Nucleus accumbens (tissue), 56 donors: ENCODE data around the gene SMYD4.
"Not testable (repeated sequence)": the region's sequence is repeated elsewhere in the genome, so short reads cannot be mapped to it uniquely, and the experiment has no call there.

Experiments
- DNase-seq, 56 donors: peaks; one replicate each; lab custom pipeline; 2025; lab: John Stamatoyannopoulos, UW

The SMYD4 gene

DNA sequence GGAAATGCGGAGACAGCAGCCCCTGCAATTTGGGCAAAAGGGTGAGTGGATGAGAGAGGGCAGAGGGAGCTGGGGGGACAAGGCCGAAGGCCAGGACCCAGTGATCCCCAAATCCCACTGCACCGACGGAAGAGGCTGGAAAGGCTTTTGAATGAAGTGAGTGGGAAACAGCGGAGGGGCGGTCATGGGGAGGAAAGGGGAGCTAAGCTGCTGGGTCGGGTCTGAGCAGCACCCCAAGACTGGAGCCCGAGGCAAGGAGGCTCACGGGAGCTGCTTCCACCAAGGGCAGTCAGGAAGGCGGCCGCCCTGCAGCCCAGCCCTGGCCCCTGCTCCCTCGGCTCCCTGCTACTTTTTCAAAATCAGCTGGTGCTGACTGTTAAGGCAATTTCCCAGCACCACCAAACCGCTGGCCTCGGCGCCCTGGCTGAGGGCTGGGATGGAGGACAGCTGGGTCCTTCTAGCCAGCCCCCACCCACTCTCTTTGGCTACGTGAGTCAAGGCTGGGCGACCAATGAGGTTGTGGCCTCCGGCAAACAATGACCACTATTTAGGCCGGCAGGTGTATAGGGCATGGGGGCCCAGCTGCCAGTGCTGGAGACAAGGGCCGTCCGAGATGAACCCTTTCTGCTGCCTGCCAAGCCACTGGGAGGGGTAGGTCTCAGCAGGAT is 67.3 kb downstream of the SMYD4 start:
- peak in 5 of 56 donors; percentile 7 to 40 (median 40) for DNase-seq

DNA sequence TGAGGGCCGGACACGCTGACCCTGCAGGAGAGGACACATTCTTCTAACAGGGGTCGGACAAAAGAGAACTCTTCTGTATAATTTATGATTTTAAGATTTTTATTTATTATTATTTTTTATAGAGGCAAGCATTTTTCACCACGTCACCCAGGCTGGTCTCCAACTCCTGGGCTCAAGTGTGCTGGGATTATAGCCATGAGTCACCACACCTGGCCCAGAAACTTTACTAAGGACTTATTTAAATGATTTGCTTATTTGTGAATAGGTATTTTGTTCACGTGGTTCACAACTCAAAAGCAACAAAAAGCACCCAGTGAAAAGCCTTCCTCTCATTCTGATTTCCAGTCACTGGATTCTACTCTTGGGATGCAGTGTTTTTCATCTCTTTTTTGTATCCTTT is 70.2 kb downstream of the SMYD4 start:
- no peak for DNase-seq

DNA sequence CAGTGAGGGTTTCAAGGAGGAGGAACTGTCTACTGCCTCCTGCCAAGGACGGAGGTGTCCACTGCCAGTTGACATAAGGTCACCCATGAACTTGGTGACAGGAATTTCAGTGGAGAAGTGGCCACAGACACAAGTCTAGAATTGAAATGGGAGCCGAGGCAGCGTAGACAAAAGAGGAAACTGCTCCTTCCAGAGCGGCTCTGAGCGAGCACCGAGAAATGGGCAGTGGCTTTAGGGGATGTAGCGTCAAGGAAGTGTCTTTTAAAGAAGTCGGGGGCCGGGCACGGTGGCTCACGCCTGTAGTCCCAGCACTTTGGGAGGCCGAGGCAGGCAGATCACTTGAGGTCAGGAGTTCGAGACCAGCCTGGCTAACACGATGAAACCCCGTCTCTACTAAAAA is 70.9 kb downstream of the SMYD4 start:
- peak in 2 of 56 donors; percentile 17 to 21 for DNase-seq

DNA sequence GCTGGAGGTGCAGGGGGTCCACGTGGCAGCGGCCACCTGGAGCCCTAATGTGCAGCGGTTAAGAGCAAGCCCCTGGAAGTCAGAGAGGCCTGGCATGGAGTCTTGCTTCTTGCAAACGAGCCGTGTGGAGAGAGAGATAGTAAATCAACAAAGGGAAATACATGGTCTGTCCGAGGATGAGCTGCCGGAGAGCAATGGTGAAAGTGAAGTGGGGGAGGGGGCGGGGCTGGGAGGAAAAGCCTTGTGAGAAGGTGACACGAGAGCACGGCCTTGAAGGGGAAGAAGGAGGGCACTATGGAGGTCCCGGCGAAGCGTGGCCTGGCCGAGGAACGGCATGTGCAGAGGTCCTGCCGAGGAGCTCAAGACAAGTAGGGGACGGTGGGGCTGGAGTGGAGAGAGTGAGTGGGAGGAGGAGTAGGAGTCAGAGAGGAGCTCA is 73.9 kb downstream of the SMYD4 start:
- no peak for DNase-seq

DNA sequence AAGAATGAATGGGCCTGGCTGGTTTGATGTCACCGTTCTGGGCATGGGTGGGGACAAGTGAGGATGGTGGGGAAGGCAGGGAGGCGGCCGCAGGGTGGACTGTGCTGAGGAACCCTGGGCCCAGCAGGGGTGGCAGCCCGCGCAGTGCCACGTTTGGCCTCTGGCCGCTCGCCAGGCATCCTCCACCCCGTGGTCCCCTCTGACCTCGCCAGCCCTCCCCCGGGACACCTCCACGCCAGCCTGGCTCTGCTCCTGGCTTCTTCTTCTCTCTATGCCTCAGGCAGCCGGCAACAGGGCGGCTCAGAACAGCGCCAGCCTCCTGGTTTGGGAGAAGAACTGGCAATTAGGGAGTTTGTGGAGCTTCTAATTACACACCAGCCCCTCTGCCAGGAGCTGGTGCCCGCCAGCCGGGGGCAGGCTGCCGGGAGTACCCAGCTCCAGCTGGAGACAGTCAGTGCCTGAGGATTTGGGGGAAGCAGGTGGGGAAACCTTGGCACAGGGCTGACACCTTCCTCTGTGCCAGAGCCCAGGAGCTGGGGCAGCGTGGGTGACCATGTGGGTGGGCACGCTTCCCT is 74.4 kb downstream of the SMYD4 start:
- peak in 2 of 56 donors; percentile 9 to 21 for DNase-seq

DNA sequence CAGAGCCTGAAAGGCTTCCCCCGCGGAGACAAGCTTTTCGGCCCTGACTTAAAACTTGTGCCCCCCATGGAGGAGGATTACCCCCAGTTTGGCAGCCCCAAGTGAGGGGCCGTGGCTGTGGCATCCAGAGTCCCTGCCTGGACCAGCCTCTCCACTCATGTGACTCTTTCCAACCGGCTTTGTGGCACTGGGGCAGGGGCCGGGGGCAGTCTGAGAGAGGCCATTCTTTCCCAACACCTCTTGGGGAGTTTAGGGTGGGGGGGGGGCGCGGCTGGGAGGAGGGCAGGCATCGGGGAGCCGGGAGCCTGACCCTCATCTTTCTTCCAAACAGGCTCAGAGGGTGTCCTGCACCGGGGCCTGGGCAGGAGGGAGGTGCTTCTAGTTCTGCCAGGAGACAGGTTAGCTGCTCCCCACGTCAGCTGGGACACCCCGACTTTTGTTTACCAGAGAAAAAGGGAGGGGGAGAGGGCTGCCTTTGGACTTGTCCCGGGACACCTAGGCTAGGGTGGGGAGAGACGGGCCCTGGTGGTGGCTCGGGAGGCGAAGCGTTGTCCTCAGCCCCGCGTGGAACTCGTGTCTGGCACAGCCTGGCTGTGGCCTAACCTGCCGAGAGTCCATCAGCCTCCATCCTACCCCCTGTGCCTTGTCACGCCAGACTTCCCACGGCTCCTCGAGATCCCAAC is 75.1 kb downstream of the SMYD4 start:
- no peak for DNase-seq

DNA sequence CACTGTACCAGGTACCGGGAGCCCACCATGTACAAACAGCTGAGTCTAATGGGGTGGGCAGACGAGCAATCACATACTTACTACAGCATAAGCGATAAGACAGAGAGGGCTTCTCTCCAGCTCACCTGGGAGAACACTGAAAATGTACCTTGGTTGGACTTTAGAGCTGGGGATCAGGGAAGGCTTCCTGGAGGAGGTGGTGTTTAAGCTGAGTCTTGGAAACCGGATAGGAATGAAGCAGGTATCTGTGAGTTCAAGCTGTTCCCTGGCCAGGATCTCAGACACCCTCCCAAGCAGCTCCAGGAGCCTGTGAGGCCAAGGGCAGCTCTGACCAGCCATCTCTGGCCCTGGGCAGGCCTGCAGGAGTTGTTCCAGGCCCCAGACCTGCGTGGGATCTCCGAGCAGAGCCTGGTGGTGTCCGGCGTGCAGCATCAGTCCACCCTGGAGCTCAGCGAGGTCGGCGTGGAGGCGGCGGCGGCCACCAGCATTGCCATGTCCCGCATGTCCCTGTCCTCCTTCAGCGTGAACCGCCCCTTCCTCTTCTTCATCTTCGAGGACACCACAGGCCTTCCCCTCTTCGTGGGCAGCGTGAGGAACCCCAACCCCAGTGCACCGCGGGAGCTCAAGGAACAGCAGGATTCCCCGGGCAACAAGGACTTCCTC is 75.8 kb downstream of the SMYD4 start:
- peak in 1 of 56 donors; percentile 24 for DNase-seq

DNA sequence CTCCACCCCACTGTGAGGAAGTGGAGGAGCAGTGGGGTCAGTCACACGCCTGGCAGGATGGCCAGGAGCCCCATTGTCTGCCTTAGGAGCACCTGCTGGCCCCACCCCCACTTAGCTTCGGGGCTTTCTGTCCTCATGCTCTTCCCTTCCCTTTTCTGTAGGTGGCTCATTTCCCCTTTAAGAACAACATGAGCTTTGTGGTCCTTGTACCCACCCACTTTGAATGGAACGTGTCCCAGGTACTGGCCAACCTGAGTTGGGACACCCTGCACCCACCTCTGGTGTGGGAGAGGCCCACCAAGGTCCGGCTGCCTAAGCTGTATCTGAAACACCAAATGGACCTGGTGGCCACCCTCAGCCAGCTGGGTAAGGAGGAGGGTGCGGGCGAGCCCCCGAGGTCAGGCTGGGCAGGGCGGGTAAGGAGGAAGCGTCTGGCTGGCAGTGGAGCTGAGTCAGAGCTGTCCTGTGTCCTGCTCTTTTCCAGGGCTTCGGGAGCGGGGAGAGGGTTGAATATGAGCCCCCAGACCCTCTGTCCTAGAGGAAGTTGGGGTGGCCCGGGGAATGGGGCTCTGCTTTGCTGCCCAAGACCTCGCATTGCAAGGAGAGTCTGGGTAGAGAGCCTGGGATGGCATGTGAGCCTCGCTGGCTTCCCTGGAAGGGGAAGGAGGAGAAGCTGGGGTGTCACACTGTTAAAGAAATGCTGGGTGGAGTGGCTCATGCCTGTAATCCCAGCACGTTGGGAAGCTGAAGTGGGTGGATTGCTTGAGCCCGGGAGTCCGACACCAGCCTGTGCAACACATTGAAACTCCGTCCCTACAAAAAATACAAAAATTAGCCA is 77.1 kb downstream of the SMYD4 start:
- DNase-seq = peak in 1 of 56 donors; percentile 9

DNA sequence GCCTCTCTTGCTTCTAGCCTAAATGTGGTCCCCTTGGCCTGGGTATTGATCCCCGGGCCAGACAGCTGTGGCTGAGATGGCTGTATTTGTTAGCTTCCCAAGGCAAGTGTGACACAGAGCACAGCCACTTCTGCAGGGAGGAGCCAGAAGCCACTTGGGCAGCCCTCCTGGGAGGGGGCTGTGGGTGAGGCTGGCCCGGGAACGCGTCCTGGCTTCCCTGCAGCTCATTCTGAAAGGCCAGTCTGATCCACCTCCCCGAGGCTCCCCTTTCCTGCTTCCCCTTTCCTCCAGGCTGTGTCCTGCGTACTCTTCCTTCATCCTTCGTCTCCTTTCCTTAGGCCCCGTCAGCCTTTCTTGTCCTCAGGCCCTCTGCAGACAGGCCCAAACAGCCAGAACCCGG is 79.1 kb downstream of the SMYD4 start:
- no peak for DNase-seq

DNA sequence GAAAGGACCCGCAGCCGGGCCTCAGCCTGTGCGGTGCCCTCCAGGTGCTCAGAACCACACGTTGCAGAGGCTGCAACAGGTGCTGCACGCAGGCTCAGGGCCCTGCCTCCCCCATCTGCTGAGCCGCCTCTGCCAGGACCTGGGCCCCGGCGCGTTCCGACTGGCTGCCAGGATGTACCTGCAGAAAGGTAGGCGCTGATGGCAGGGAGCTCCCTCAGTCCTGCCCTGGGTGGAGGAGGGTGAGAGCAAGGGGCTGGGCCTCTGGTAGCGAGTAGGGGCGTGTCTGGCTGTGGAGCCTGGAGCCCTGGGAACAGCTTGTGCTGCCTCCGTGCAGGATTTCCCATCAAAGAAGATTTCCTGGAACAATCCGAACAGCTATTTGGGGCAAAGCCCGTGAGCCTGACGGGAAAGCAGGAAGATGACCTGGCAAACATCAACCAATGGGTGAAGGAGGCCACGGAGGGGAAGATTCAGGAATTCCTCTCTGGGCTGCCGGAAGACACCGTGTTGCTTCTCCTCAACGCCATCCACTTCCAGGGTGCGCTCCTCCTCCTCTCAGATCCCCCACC is 82.6 kb downstream of the SMYD4 start:
- no peak for DNase-seq

DNA sequence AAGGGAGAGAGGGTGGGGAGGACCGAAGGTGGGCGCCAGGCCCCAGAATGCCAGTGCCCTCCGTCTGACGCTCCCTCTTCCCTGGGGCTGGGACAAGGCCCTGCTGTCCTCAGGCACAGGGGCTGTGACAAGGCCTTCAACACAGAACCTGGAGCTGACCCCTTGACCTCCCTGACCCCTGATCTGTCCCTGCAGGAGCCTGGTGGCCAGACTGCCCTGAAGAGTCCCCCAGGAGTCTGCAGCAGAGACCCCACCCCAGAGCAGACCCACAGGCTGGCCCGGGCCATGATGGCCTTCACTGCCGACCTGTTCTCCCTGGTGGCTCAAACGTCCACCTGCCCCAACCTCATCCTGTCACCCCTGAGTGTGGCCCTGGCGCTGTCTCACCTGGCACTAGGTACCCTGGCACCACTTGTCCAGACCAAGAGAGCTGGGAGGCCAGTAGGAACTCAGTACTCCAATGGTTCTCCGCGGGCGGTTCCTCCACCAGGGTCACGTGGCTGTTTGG is 84.1 kb downstream of the SMYD4 start:
- DNase-seq = no peak

DNA sequence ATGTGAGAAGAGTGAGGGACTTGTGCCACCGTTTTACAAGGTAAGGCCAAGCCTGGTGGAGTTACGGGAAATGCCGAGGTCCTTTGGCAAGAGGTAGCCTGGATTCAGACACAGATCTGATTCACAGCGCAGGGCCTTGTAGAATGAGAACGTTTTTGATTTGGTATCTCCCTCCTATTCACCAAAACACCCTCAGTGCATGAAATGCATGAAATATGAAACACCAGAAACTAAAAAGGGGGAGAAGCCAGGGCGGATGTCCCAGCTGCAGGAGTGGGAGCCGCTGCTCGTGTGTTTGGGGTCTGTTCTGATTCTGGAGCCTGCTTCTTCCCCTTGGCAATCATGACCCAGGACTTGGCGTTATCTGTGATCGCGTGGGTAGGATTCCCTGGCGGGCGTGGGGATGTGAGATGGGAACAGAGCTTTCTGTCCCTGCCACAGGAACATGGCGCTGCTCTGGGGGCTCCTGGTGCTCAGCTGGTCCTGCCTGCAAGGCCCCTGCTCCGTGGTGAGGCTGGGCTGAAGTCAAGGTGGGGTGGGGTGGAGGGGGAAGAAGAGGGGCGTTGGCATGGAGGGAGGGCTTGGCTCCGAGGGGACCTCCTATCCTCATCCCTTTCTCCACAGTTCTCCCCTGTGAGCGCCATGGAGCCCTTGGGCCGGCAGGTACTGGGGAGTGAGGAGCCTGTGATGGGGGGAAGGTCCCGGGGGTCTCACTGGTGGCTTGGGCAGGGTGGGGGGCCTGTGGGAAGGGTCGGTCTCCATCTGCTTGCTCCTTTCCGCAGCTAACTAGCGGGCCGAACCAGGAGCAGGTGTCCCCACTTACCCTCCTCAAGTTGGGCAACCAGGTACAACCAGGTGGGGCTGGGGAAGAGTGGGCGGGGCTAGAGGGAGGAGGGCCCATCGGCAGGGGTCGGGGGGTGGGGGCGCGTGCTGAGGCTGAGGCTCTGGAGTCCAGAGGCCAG is 84.9 kb downstream of the SMYD4 start:
- no peak for DNase-seq

DNA sequence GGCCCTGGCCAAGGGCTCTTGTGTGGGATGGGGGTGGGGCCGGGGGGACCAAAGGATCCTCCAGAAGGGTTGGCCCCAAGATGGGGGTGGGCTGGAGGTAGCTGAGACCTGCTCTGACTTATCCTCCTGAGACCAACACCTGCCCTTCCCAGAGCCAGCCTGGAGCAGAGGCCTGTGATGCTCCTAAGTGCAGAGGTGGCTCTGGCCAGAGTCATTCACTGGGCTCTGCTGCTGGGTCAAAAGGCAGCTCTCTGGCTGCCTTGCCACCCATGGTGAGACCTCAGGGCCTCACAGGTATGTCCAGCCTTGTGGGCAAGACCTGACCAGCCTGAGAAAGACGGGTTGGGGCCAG is 86.6 kb downstream of the SMYD4 start:
- no peak for DNase-seq

DNA sequence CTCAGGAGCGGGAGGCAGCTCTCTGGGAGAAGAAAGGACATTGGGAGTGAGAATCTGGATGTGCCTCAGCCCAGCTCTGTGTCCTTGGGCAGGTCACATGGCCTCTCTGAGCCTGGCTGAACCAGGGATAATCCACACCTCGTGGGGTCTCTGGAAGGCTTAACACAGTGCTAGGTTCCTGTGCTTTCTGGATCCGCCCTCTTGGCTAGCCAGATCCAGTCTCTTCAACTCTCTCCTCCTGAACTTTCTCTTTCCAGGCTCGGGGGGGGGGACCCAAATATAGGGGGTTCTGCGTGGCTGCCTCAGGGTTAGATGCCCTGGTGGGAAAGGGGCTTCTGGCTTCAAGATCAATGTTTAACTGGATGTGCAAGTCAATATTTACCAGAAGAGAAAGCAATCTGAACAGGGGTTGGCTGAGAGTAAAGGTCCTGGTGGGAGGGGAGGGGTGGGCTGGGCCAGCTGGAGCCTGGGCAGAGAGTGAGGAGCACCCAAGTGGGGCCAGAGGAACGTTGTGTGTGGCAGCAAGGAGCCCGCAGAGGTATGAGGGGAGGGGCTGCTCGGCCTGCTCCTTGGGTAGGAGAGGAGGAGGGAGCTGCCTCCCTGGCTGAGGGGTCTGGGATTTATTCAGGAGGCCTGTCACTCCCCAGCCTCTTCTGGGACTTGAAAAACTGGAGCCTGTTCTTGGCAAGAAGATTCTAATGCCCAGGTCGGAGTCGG is 87.2 kb downstream of the SMYD4 start, which contains the start of gene SERPINF2:
Gene SERPINF2 (plus strand): TSS at position 501 of the 717 bp plus-strand sequence. CDS start 2,125 bp downstream, outside the sequence.
- no peak for DNase-seq

DNA sequence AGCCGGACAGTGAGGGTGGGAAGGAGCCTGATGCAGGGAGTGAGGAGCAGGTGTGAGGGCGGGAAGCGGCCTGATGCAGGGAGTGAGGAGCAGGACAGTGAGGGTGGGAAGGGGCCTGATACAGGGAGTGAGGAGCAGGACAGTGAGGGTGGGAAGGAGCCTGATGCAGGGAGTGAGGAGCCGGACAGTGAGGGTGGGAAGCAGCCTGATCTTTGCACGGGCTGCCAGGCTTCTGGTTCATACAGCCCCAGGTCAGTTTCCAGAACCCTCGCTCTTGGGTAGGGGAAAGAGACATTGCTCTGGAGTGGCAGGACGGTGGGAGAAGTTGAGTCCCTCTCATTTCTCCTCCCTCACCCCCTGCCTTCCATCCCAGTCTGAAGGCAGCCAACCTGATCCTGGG is 87.8 kb downstream of the SMYD4 start:
- DNase-seq = not testable (repeated sequence)

DNA sequence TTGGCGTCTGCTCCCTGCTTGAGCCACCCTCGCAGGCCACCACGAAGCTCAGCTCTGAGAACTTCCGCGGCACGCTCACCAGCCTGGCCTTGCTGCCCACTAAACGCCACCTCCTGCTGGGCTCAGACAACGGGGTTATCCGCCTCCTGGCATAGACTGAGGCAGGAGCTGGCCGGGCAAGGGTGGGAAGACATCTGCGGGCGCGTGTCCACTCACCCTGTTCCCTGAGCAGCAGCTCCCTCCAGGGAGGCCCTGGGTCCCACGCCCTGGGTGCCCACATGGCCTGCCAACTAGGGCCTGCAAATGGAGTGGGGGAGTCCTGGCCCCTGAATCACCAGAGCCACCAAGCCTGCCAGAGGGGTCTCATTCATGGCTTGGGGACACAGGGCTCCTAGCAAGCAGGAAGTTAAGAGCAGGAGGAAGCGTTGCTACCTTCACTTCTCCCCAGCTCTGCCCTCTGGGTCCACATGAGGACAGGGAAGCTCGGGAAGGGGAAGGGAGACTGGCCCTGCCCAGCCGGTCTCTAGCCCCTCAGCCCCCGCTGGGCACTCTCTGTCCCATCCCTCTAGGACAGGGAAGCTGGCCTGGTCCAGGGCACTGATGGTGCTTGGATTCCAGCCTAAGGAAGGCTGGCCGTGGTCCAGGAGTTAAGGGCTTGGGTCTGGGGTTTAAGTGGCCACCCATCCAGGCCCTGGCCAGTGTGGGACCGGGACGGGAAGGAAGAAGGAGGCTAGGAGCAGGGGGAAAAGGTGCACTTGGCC is 92.0 kb downstream of the SMYD4 start:
- DNase-seq = no peak
